Right kidney (tissue), 1 donor: ENCODE results near the gene C2CD4D.

Experiments
- DNase-seq: peaks from one replicate; pipeline ENCODE4 v3.0.0-alpha.2; 2016

Gene C2CD4D

GRCh38 chr1:151813271-151813977 is 26.2 kb downstream of the C2CD4D start:
- DNase-seq = no peak

GRCh38 chr1:151811181-151811580 is 28.4 kb downstream of the C2CD4D start:
- no peak for DNase-seq

- no peak for DNase-seq
Observed at GRCh38 chr1:151809985-151810556, 29.5 kb downstream of the C2CD4D start.

GRCh38 chr1:151809290-151809984 is 30.2 kb downstream of the C2CD4D start:
- DNase-seq = no peak

- no peak for DNase-seq
Observed at GRCh38 chr1:151807766-151808165, 31.9 kb downstream of the C2CD4D start.

GRCh38 chr1:151807131-151807530 is 32.5 kb downstream of the C2CD4D start:
- no peak for DNase-seq

- no peak for DNase-seq
Observed at GRCh38 chr1:151806170-151806569, 33.5 kb downstream of the C2CD4D start.

- DNase-seq = no peak
Observed at GRCh38 chr1:151805066-151805820, 34.4 kb downstream of the C2CD4D start, which contains the start of gene LINGO4. TSS of gene LINGO4 (minus strand) at chr1:151805419. CDS start at chr1:151802704, 2,715 bp downstream.

- DNase-seq = no peak
Observed at GRCh38 chr1:151803915-151804314, 35.7 kb downstream of the C2CD4D start.

- DNase-seq = no peak
Observed at GRCh38 chr1:151803164-151803563, 36.5 kb downstream of the C2CD4D start.

GRCh38 chr1:151802372-151802771 is 37.2 kb downstream of the C2CD4D start:
- no peak for DNase-seq

GRCh38 chr1:151801846-151802245 is 37.8 kb downstream of the C2CD4D start:
- no peak for DNase-seq

GRCh38 chr1:151801310-151801820 is 38.3 kb downstream of the C2CD4D start:
- DNase-seq = no peak

GRCh38 chr1:151800830-151801229 is 38.8 kb downstream of the C2CD4D start:
- DNase-seq = no peak

GRCh38 chr1:151799179-151800022 is 40.2 kb downstream of the C2CD4D start:
- no peak for DNase-seq

- no peak for DNase-seq
Observed at GRCh38 chr1:151798571-151798970, 41.0 kb downstream of the C2CD4D start.

- no peak for DNase-seq
Observed at GRCh38 chr1:151790940-151791651, 48.5 kb downstream of the C2CD4D start.

GRCh38 chr1:151790071-151790939 is 49.3 kb downstream of the C2CD4D start, which contains the start of gene TDRKH:
TSS of gene TDRKH (minus strand) at chr1:151790500. CDS start at chr1:151783022, 7,478 bp downstream.
- peak; percentile 85 for DNase-seq
